HG02885 (cell line): Measurements from ENCODE around the gene ZNF157.

Experiments
- ATAC-seq: cut with Tn5 transposase; IDR thresholded peaks from one replicate; pipeline ENCODE4 v1.9.1; 2021; ENCODE audit warnings: mild to moderate bottlenecking; ENCODE audit not compliant: unreplicated experiment, poor library complexity

Gene ZNF157

DNA sequence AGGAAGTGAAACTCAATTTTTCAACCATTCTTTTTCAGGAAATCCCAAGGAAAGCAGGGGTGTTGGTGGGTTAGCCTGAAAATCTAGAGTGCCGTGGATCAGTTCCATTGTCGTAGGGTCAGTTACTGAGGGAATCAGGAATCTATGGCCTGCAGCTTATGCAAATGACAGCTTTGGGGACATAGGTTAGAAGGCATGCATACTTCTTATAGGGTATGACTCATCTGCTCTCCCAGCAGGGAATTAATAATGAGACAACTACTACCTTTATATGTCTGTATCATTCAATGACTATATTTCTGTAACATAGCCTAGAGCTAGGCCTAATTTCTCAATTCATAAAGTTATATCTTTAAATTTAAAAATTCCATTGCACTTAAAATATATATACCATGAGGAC is 76.1 kb downstream of the ZNF157 start:
- no peak for ATAC-seq

- ATAC-seq = no peak
These were observed 76.6 kb downstream of the ZNF157 start for GRCh38 chrX:47446971-47447370.

DNA sequence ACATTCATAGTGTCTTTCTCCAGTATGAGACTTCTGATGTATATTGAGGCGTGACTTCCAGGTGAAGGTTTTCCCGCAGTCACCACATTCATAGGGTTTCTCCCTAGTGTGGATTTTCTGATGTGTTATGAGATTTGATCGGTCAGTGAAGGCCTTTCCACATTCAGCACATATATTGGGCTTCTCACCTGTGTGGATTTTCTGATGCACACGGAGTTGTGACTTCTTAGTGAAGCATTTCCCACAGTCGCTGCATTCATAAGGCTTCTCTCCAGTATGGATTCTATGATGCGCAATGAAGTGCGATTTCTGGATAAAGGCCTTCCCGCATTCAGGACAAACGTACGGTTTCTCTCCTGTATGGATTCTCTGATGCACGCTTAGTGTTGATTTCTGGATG is 77.2 kb downstream of the ZNF157 start:
- ATAC-seq = no peak

DNA sequence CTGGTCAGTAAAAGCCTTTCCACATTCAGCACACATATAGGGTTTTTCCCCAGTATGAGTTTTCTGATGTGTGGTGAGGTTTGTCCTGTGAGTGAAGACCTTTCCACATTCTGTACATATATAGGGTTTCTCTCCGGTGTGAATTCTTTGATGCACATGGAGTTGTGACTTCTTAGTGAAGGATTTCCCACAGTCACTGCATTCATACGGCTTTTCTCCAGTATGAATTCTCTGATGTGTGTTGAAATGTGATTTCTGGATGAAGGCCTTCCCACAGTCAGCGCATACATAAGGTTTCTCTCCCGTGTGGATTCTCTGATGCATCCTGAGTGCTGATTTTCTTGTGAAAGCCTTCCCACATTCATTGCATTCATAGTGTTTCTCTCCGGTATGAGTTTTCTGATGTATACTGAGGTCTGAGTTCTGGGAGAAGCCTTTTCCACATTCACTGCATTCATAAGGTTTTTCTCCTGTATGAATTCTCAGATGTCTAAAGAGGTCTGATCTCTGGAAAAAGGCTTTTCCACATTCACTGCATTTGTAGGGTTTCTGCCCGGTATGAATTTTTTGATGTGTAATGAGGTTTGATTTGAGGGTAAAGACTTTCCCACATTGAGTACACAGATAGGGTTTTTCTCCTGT is 77.9 kb downstream of the ZNF157 start:
- no peak for ATAC-seq

GRCh38 chrX:47452112-47452511 is 81.7 kb downstream of the ZNF157 start:
- ATAC-seq = no peak

DNA sequence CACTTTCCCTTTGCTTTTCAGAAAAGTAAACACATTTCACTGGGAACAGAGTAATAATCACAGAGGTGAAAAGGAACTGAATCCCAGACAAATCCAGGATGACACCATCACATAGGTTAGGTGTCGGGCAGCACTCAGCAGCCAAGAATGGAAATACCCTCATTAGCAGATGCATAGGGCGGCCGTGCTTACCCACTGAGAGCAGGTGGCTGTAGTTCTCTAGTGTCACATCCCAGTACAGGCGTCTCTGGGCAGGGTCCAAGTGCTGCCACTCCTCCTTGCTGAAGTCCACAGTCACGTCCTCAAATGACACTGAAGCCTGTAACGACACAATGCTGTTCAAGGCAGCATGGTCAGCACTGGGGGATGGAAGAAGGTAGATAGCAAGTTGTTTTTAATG is 85.7 kb downstream of the ZNF157 start:
- ATAC-seq = no peak

- ATAC-seq = no peak
These were observed 88.2 kb downstream of the ZNF157 start for GRCh38 chrX:47458528-47458927.

- ATAC-seq = no peak
These were observed 90.2 kb downstream of the ZNF157 start for GRCh38 chrX:47460561-47460960.
